ENCODE results near the gene ENPP5. TPM values are rescaled to one million over a fixed set of nuclear protein-coding genes. Genes with fewer than 3 reads are reported as not detected.

Gene ENPP5
- total RNA-seq, 1 experiment from 2014 or later, result 9.1 TPM

GRCh38 chr6:46144270-46144669 lies 26.5 kb downstream of the ENPP5 start:
- no peaks in the 10 kb centered on the region for H3K36me3 Mint-ChIP-seq
- POLR2A ChIA-PET, result no interaction called here
- CTCF ChIA-PET, result no interaction called here
- H3K4me3 Mint-ChIP-seq, result no peak overlapping the region
- no peak overlapping the region for H3K27ac Mint-ChIP-seq
- no peak for ATAC-seq
- no peaks in the 10 kb centered on the region for H3K27me3 Mint-ChIP-seq (ENCODE audit: low read depth)
- H3K4me1 Mint-ChIP-seq, result peaks cover 21% of the 10 kb centered on the region
- TF ChIP-seq FOXP1 (CRISPR knock-in tag; IDR thresholded peaks at IDR 0.05; ENCODE audit: borderline replicate concordance) (no peak), ZNF232 (CRISPR knock-in tag; IDR thresholded peaks at IDR 0.05) (no peak), NFATC4 (CRISPR knock-in tag; IDR thresholded peaks at IDR 0.05) (no peak)
- no peak for DNase-seq (ENCODE audit: low spot score)
- H3K9me3 Mint-ChIP-seq, result no peaks in the 10 kb centered on the region

GRCh38 chr6:46138281-46138680 lies 32.5 kb downstream of the ENPP5 start:
- TF ChIP-seq TP53 (CRISPR knock-in tag; IDR thresholded peaks at IDR 0.05) (no peak), AR (CRISPR knock-in tag; IDR thresholded peaks at IDR 0.05) (no peak), NR1H2 (CRISPR knock-in tag; IDR thresholded peaks at IDR 0.05) (no peak), GABPB1 (CRISPR knock-in tag; IDR thresholded peaks at IDR 0.05) (no peak), SOX15 (CRISPR knock-in tag; IDR thresholded peaks at IDR 0.05) (no peak), PREB (CRISPR knock-in tag; IDR thresholded peaks at IDR 0.05; ENCODE audit: borderline replicate concordance) (no peak), ZMAT4 (CRISPR knock-in tag; IDR thresholded peaks at IDR 0.05) (no peak), ETV6 (CRISPR knock-in tag; IDR thresholded peaks at IDR 0.05) (no peak), ZNF423 (CRISPR knock-in tag; IDR thresholded peaks at IDR 0.05) (no peak), ZNF671 (CRISPR knock-in tag; IDR thresholded peaks at IDR 0.05) (no peak)
- Mint-ChIP-seq H3K4me3 (no peak overlapping the region), H3K27ac (no peak overlapping the region), H3K27me3 (ENCODE audit: low read depth) (no peaks in the 10 kb centered on the region), H3K36me3 (no peaks in the 10 kb centered on the region), H3K9me3 (no peaks in the 10 kb centered on the region), H3K4me1 (peaks cover 10% of the 10 kb centered on the region)
- ChIA-PET POLR2A (interaction anchor here (0.6 kb wide), 1 partner anchor 8 kb away, joined by 3 read pairs; no protein-coding TSS in a partner anchor), CTCF (interaction anchor here (1.5 kb wide), 1 partner anchor 48 kb away, joined by 3 read pairs; no protein-coding TSS in a partner anchor)
- no peak for ATAC-seq
- no peak for DNase-seq (ENCODE audit: low spot score)

GRCh38 chr6:46137387-46137786 lies 33.4 kb downstream of the ENPP5 start:
- Mint-ChIP-seq H3K4me1 (peaks cover 5% of the 10 kb centered on the region), H3K4me3 (no peak overlapping the region), H3K27me3 (ENCODE audit: low read depth) (no peaks in the 10 kb centered on the region), H3K27ac (no peak overlapping the region), H3K36me3 (no peaks in the 10 kb centered on the region), H3K9me3 (no peaks in the 10 kb centered on the region)
- POLR2A ChIA-PET, result no interaction called here
- no peak for ATAC-seq
- DNase-seq (ENCODE audit: low spot score), result no peak
- CTCF ChIA-PET, result no interaction called here
- TF ChIP-seq ZNF219 (CRISPR knock-in tag; IDR thresholded peaks at IDR 0.05; ENCODE audit: borderline replicate concordance) (no peak), JUN (CRISPR knock-in tag; IDR thresholded peaks at IDR 0.05) (no peak), ETV6 (CRISPR knock-in tag; IDR thresholded peaks at IDR 0.05) (no peak), KAT7 (CRISPR knock-in tag; IDR thresholded peaks at IDR 0.05; ENCODE audit: borderline replicate concordance) (no peak), CREB1 (CRISPR knock-in tag; IDR thresholded peaks at IDR 0.05) (no peak), FOXJ3 (CRISPR knock-in tag; IDR thresholded peaks at IDR 0.05; ENCODE audit: borderline replicate concordance) (no peak), ZNF263 (CRISPR knock-in tag; IDR thresholded peaks at IDR 0.05; ENCODE audit: low read depth) (no peak), ATF1 (CRISPR knock-in tag; IDR thresholded peaks at IDR 0.05) (no peak), ARID4B (CRISPR knock-in tag; IDR thresholded peaks at IDR 0.05; ENCODE audit: borderline replicate concordance) (no peak), TP53 (CRISPR knock-in tag; IDR thresholded peaks at IDR 0.05) (no peak), E2F1 (CRISPR knock-in tag; IDR thresholded peaks at IDR 0.05) (no peak), E2F4 (CRISPR knock-in tag; IDR thresholded peaks at IDR 0.05; ENCODE audit: borderline replicate concordance, low read depth) (no peak), SP1 (CRISPR knock-in tag; conservative IDR thresholded peaks at IDR 0.05) (no peak)

All from WTC11 (cell line).